T-helper 17 cell (primary cell): ENCODE measurements around the gene TNFRSF4. TPM values are rescaled to one million over a fixed set of nuclear protein-coding genes. Genes with fewer than 3 reads are reported as not detected.

Experiments used
- ATAC-seq: fragments of 150-1000 bp; cut with Tn5 transposase; 2 replicates; pipeline ENCODE4 v1.10.0; 2021; ENCODE audit warnings: mild to moderate bottlenecking, moderate library complexity
- DNase-seq, 3 donors: peaks; one replicate each; pipeline versions ENCODE4 v3.0.0 to v3.0.0-alpha.2; 2020 to 2021
- H3K9me3 ChIP-seq: one replicate; pipeline ENCODE4 v1.7.0; 2013; ENCODE audit warnings: low read length, mild to moderate bottlenecking; ENCODE audit not compliant: control insufficient read depth, poor library complexity, severe bottlenecking
- H3K27ac Mint-ChIP-seq: one replicate; pipeline ENCODE4 v1.8.0; 2022; ENCODE audit warnings: mild to moderate bottlenecking, moderate library complexity, mixed read lengths
- H3K27me3 Mint-ChIP-seq: one replicate; pipeline ENCODE4 v1.8.0; 2022; ENCODE audit warnings: mixed read lengths
- H3K36me3 Mint-ChIP-seq: one replicate; pipeline ENCODE4 v1.8.0; 2022; ENCODE audit warnings: low read depth, mixed read lengths
- H3K4me1 Mint-ChIP-seq: one replicate; pipeline ENCODE4 v1.8.0; 2022; ENCODE audit warnings: mild to moderate bottlenecking, mixed read lengths
- H3K4me3 Mint-ChIP-seq: one replicate; pipeline ENCODE4 v1.8.0; 2022; ENCODE audit warnings: mild to moderate bottlenecking, moderate library complexity, mixed read lengths
- total RNA-seq, 4 donors: library from RNA in 2 of 4; stranded (reverse) in 2 of 4; gene quantifications; one replicate each; pipeline ENCODE4 v1.2.3 and lab custom pipeline; 2022 to 2026

TNFRSF4 gene
- total RNA-seq, 2 donors from 2014 or later, result 94.7 to 127 TPM

DNA sequence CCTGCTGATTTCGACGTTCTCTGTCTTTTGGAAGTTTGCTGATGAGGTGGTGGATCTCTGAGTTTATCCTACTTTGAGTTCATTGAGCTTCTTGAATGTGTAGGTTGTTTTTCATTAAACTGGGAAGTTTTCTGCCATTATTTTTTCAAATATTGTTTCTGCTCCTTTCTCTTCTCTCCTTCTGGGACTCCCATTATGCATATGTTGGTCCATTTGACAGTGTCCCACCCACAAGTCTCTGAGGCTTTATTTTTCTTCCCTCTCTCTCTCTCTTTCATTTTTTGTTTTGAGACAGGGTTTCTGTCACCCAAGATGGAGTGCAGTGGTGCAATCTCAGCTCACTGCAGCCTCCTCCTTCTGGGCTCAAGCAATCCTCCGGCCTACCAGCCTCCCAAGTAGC is 19.2 kb downstream of the TNFRSF4 start:
- Mint-ChIP-seq H3K27ac (peak overlapping the region; percentile 19), H3K36me3 (no peaks in the 10 kb centered on the region), H3K27me3 (no peaks in the 10 kb centered on the region), H3K4me3 (no peak overlapping the region), H3K4me1 (peaks cover 2% of the 10 kb centered on the region)
- DNase-seq (no peak), ATAC-seq (no peak)
- H3K9me3 ChIP-seq, result no peaks in the 10 kb centered on the region

DNA sequence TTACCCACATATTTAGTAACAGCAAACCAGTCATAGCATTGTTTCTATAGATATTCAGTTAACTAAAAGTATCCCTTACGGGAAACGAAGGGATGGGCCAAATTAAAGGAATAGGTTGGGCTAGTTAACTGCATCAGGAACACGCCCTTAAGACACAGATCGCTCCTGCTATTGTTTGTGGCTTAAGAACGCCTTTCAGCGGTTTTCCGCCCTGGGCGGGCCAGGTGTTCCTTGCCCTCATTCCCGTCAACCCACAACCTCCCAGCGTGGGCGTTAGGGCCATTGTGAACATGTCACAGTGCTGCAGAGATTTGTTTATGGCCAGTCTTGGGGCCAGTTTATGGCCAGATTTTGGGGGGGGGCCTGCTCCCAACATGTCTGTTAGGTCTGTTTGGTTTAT is 22.2 kb downstream of the TNFRSF4 start:
- no peak overlapping the region for H3K27ac Mint-ChIP-seq

DNA sequence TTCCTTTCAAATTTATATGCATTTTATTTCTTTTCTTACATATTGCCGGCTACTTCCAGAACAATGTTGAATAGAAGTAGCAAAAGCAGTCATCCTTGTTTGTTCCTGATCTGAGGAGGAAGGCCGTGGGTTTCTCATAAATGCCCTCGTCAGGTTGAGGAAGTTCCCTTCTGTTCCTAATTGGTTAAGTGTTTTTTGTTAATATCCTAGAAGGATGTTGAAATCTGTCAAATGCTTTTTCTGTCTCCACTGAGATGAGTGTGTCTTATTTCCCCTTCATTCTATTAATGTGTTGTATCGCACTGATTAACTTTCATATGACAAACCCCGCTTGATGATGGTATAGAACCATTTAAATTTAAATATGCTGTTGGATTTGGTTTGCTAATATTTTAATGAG is 24.8 kb downstream of the TNFRSF4 start:
- no peak overlapping the region for H3K4me3 Mint-ChIP-seq
- peak overlapping the region; percentile 37 for H3K27ac Mint-ChIP-seq
- ATAC-seq (no peak), DNase-seq (no peak)
- H3K27me3 Mint-ChIP-seq, result no peaks in the 10 kb centered on the region
- H3K36me3 Mint-ChIP-seq, result no peaks in the 10 kb centered on the region
- no peaks in the 10 kb centered on the region for H3K9me3 ChIP-seq
- peaks cover 4% of the 10 kb centered on the region for H3K4me1 Mint-ChIP-seq

More for the DNA sequence above, 22.2 kb downstream of the TNFRSF4 start:
- no peaks in the 10 kb centered on the region for H3K27me3 Mint-ChIP-seq
- DNase-seq (no peak), ATAC-seq (no peak)
- peaks cover 2% of the 10 kb centered on the region for H3K4me1 Mint-ChIP-seq
- no peaks in the 10 kb centered on the region for H3K36me3 Mint-ChIP-seq
- no peak overlapping the region for H3K4me3 Mint-ChIP-seq
- H3K9me3 ChIP-seq, result no peaks in the 10 kb centered on the region

DNA sequence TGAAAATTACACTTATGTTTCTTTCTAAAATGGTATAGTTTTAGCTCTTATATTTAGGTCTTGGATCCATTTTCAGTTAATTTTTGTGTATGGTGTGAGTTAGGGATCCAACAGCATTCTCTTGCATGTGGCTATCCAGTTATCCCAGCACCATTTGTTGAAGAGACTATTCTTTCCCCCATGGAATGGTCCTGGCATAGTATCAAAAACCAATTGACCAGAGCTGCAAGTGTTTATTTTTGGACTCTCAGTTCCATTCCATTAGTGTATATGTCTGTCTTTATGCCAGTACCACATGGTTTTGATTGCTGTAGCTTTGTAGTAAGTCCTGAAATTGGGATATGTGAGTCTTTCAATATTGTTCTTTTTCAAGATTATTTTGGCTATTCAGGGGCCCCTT is 26.0 kb downstream of the TNFRSF4 start:
- no peaks in the 10 kb centered on the region for H3K9me3 ChIP-seq
- Mint-ChIP-seq H3K27ac (no peak overlapping the region), H3K27me3 (no peaks in the 10 kb centered on the region), H3K4me3 (no peak overlapping the region), H3K4me1 (peaks cover 9% of the 10 kb centered on the region), H3K36me3 (no peaks in the 10 kb centered on the region)
- ATAC-seq (no peak), DNase-seq (no peak)

DNA sequence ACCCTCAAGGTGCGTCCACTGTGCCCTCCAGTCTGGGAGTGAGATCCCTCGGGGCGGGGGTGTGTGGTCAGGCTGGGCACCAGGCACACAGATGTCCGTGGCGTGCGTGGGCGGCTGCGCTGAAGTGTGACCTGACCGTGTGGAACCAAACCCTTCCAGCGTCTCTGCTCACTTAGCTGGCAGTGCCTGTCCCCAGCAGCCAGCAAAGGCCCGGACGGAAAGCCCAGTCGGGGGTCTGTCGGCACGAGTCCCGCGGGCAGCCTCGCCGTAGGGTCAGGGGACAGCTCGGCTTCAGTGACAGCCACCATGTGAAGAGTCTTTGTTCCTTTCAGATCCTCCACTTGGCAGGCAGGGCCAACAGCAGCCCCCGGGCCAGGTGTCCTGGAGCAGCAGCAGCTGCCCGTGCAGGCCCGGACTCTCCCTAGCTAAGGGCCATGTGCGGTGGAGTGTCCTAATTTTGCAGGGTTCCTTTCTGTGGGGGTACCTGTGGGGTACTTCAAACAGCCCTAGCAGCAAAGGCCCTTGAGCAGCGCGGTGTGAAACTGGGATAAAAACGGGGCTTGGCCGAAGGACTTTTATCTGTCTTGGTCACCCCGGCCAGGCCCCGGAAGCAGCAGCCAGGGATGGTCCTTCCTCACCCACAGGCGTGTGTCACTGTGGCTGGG is 28.7 kb downstream of the TNFRSF4 start:
- Mint-ChIP-seq H3K27me3 (peaks cover 4% of the 10 kb centered on the region), H3K27ac (peak overlapping the region; percentile 62), H3K4me1 (peaks cover 17% of the 10 kb centered on the region), H3K36me3 (peaks cover 2% of the 10 kb centered on the region), H3K4me3 (no peak overlapping the region)
- no peaks in the 10 kb centered on the region for H3K9me3 ChIP-seq
- no peak for ATAC-seq
- peak; percentile 4 to 7 (median 7) for DNase-seq

DNA sequence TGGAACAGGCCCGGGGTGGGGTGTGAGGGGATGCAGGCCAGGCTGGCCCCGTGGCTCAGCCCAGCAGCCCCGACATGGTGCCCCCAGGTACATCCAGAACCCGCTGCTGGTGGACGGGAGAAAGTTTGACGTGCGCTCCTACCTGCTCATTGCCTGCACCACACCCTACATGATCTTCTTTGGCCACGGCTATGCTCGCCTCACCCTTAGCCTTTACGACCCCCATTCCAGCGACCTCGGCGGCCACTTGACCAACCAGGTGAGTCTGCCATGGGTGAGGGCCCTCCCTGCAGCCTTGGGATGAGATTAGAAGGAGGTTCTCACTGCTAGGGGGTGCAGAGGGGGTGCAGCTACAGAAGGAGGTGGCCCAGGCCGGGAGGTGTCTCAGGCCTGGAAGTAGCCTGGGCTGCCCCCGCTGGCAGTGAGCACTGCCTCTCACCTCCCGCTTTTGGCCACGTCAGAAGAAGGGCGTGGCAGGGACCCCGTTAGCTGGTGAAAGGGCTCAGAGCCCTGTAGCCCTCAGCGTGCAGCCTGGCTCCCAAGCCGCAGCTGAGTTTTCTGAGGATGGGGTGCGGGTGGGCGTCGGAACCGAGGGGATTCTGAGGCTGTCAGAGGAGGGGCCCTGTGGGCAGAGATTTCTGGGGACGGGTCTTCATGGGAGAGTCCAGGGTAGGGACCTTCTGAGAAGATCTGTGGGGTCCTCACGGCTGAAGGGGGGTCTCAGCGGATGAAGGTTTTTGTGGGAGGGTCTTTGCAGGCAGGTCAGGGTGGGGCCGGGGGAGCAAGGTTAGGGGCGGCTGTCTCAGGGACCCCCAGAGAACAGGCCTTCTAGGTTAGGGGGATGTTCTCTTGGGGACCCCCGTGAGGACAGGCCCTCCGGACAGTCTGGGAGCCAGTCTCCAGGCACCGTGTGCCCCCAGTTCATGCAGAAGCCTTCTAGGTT is 29.8 kb downstream of the TNFRSF4 start:
- Mint-ChIP-seq H3K27me3 (peaks cover 4% of the 10 kb centered on the region), H3K36me3 (peaks cover 2% of the 10 kb centered on the region), H3K4me1 (peaks cover 15% of the 10 kb centered on the region), H3K4me3 (peak overlapping the region; percentile 67), H3K27ac (peak overlapping the region; percentile 14)
- DNase-seq, result peak in 2 of 3 donors; percentile 3 to 8
- no peaks in the 10 kb centered on the region for H3K9me3 ChIP-seq
- no peak for ATAC-seq

DNA sequence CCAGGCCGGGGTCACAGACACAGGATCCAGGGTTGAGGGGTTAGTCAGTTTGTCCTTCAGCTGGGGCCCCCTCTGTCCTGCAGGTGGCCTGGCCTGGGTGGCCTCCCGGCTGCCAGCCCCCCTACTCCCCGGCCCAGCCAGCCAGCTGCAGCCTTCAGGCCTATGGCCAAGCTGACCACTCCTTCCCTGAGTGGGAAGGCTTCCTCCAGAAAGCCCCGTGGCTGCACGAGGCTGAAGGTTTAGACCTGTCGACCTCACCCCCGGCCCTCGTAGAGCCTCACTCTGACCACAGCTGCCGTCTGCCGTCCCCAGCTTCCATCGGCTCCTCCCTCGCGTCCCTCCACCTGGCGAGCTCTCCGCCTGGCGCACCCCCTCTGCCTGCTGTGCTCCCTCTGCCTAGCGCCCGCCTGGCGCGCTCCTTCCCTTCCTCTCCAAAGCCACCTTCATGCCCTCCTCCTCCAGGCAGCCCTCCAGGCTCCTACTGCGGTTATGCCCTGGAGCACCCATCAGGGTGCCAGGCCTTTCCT is 30.7 kb downstream of the TNFRSF4 start:
- peak in 2 of 3 donors; percentile 4 to 6 for DNase-seq
- ATAC-seq, result no peak
- H3K27ac Mint-ChIP-seq, result peak overlapping the region; percentile 14
- H3K27me3 Mint-ChIP-seq, result peaks cover 4% of the 10 kb centered on the region
- H3K4me3 Mint-ChIP-seq, result peak overlapping the region; percentile 67
- peaks cover 2% of the 10 kb centered on the region for H3K36me3 Mint-ChIP-seq
- peaks cover 15% of the 10 kb centered on the region for H3K4me1 Mint-ChIP-seq
- H3K9me3 ChIP-seq, result no peaks in the 10 kb centered on the region

DNA sequence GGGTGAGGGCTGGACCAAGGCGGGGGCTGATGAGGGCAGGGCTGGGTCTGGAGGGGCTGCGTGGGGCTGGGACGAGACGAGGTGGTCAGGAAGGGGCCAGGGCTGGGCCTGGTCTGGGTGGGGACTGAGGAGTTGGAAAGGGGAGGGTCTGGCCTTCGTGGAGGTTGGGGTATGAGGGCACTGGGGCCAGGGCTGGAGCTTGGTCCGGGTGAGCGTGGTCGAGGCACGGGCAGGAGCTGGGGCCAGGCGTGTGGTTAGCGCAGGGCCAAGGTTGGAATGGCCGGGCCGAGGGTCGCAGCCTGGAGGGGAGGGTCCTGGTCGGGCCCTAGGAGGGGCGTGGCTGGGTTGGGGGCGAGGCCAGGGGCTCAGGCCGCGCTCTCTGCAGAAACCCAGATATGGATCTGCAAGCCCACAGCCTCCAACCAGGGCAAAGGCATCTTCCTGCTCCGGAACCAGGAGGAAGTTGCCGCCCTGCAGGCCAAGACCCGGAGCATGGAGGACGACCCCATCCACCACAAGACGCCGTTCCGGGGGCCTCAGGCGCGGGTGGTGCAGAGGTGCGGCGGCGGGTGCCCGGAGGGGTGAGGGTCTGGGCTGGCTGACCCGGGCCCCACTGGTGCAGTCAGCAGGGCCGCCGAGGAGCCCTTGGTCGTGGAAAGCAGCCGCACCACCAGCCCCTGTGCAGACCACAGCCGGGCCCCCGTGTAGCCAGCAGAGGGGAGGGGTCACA is 31.3 kb downstream of the TNFRSF4 start:
- ATAC-seq, result peak; percentile 39
- no peaks in the 10 kb centered on the region for H3K9me3 ChIP-seq
- Mint-ChIP-seq H3K4me1 (peaks cover 15% of the 10 kb centered on the region), H3K27ac (peak overlapping the region; percentile 57), H3K27me3 (peaks cover 4% of the 10 kb centered on the region), H3K4me3 (peak overlapping the region; percentile 62), H3K36me3 (peaks cover 2% of the 10 kb centered on the region)
- peak in 2 of 3 donors; percentile 4 to 9 for DNase-seq

DNA sequence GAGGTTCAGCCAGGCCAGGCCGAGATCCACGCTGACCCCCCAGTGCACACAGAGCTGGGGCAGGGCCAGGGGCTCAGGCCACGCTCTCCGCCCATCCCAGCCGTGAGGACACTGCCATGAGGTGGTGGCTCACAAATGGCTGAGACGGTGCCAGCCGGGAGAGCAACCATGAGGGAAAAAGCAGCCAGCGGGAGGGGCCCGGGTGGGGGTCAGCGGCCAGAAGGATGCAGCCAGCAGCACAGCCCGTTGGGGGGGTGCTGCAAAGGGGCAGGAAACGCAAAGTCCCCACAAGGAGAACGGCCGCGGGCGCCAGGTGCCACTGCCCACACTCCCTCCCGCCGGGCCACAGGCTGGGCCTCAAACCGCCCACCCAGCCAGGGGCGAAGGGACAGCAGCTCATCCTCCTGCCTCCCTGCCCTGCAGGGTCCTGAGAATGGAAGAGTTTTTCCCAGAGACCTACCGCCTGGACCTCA is 32.0 kb downstream of the TNFRSF4 start:
- H3K27ac Mint-ChIP-seq, result peak overlapping the region; percentile 57
- peaks cover 6% of the 10 kb centered on the region for H3K27me3 Mint-ChIP-seq
- ATAC-seq, result no peak
- no peaks in the 10 kb centered on the region for H3K9me3 ChIP-seq
- peaks cover 17% of the 10 kb centered on the region for H3K4me1 Mint-ChIP-seq
- DNase-seq, result no peak
- peaks cover 3% of the 10 kb centered on the region for H3K36me3 Mint-ChIP-seq
- H3K4me3 Mint-ChIP-seq, result peak overlapping the region; percentile 62

DNA sequence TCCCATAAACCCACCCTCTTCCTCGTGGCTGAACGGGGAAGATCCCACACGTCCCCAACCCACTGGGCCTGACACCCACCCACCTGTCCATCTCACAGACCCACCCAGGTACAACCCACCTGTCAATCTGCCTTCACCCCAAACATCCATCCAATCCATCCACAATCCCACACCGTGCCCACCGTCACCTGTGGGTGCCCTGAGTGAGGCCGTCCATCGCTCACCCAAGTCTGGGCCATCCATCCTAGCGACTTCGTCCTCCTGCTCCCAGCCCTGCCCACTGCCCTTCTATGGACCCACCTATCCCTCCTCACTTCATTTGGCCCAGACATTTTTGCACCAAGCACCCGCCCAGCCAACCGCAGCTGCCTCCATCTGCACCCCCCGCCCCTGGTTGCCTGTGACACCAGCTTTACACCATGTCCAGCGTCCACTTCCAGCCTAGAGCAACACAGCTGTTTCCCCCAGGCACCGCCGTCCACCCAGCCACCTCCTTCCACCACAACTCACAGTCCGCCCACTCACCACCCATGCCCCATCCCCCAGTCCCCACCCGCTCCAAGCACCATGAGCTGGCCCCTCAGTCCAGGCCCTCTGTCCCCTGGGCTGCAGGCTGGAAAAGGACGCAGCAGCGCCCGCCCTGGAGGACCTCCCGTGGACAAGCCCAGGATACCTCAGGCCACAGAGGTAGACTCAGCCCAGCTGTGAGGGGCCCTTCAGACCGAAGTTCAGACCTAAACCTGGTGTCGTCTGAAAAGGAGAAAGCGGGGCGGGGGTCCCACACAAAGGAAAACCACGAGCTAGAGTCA is 32.6 kb downstream of the TNFRSF4 start:
- H3K9me3 ChIP-seq, result no peaks in the 10 kb centered on the region
- peak overlapping the region; percentile 62 for H3K4me3 Mint-ChIP-seq
- H3K36me3 Mint-ChIP-seq, result peaks cover 5% of the 10 kb centered on the region
- peaks cover 9% of the 10 kb centered on the region for H3K27me3 Mint-ChIP-seq
- H3K27ac Mint-ChIP-seq, result peak overlapping the region; percentile 57
- ATAC-seq, result no peak
- peaks cover 22% of the 10 kb centered on the region for H3K4me1 Mint-ChIP-seq
- peak in 1 of 3 donors; percentile 7 for DNase-seq

DNA sequence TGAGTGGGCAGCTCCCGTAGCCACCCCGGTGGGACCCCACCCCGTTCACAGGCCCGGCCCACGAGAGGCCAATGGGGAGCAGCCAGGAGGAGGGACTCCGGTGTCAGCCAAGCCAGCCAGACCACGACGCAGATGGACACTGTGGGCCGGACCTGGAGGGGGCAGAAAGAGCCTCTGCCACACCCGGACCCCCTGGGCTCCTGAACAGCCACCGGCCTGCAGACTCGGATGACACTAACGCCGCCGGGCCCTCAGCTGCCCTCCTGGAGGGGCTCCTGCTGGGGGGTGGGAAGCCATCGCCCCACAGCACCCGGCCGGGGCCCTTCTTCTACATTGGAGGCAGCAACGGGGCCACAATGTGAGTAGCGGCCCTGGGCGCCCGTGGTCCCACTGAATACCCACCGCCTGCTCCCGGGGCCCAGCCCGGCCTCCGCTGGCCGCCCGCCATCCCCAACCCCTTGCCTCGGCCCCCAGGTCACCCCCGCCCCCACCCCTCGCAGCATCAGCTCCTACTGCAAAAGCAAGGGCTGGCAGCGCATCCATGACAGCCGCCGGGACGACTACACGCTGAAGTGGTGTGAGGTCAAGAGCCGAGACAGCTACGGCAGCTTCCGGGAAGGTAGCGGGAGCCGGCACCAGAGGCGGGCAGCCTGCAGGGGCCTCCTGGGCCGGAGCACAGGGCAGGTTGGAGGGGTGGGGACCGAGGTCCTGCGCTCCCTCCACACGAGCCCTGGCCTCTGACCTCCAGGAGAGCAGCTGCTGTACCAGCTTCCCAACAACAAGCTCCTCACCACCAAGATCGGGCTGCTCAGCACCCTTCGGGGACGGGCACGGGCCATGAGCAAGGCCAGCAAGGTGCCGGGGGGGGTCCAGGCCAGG is 33.7 kb downstream of the TNFRSF4 start:
- H3K27me3 Mint-ChIP-seq, result peaks cover 9% of the 10 kb centered on the region
- DNase-seq (peak; percentile 3 to 9 (median 6)), ATAC-seq (no peak)
- no peak overlapping the region for H3K4me3 Mint-ChIP-seq
- H3K36me3 Mint-ChIP-seq, result peaks cover 5% of the 10 kb centered on the region
- no peaks in the 10 kb centered on the region for H3K9me3 ChIP-seq
- no peak overlapping the region for H3K27ac Mint-ChIP-seq
- H3K4me1 Mint-ChIP-seq, result peaks cover 25% of the 10 kb centered on the region
